OCI-LY1 (cell line): ENCODE measurements around the gene CHMP3.

Experiments used
- H2AFZ ChIP-seq: fragments of 200-600 bp; sonication (generic), shearing (Covaris generic); 2 replicates; pipeline ENCODE4 v1.6.0; 2014; ENCODE audit warnings: antibody characterized with exemption, mild to moderate bottlenecking, low read length
- H3F3A ChIP-seq: fragments of 200-600 bp; sonication (generic), shearing (Covaris generic); 2 replicates; pipeline ENCODE4 v1.6.0; 2014; ENCODE audit warnings: mild to moderate bottlenecking, antibody characterized with exemption, low read length, moderate library complexity; ENCODE audit not compliant: insufficient read depth
- H3K27ac ChIP-seq: fragments of 200-600 bp; sonication (generic); 2 replicates; pipeline ENCODE4 v1.5.1; 2014; ENCODE audit warnings: low read length, mixed run types, mild to moderate bottlenecking, low read depth; ENCODE audit not compliant: poor library complexity, severe bottlenecking
- H3K27me3 ChIP-seq: fragments of 200-600 bp; sonication (generic); 2 replicates; pipeline ENCODE4 v1.6.0; 2014; ENCODE audit warnings: antibody characterized with exemption, mild to moderate bottlenecking, low read length, moderate library complexity; ENCODE audit not compliant: insufficient read depth
- H3K36me3 ChIP-seq: fragments of 200-600 bp; sonication (generic); 2 replicates; pipeline ENCODE4 v1.6.1; 2014; ENCODE audit warnings: mild to moderate bottlenecking, antibody characterized with exemption, low read length, moderate library complexity, mixed read lengths; ENCODE audit not compliant: insufficient read depth
- H3K4me1 ChIP-seq: fragments of 200-600 bp; sonication (generic); 2 replicates; pipeline ENCODE4 v1.5.1; 2014; ENCODE audit warnings: mild to moderate bottlenecking, low read length, moderate library complexity; ENCODE audit not compliant: insufficient read depth, severe bottlenecking
- H3K4me2 ChIP-seq: fragments of 200-600 bp; sonication (generic), shearing (Covaris generic); 2 replicates; pipeline ENCODE4 v1.6.1; 2014; ENCODE audit warnings: low read length
- H3K4me3 ChIP-seq: fragments of 200-600 bp; sonication (generic); 2 replicates; pipeline ENCODE4 v1.5.1; 2014; ENCODE audit warnings: low read length, low read depth, mild to moderate bottlenecking, mixed read lengths; ENCODE audit not compliant: poor library complexity, severe bottlenecking
- H3K79me2 ChIP-seq: fragments of 200-600 bp; shearing (Covaris generic); 2 replicates; pipeline ENCODE4 v1.6.1; 2016; ENCODE audit warnings: mixed run types, low read length, mixed read lengths; ENCODE audit not compliant: insufficient read depth
- H3K9ac ChIP-seq: fragments of 200-600 bp; sonication (generic), shearing (Covaris generic); 2 replicates; pipeline ENCODE4 v1.6.1; 2014; ENCODE audit warnings: mild to moderate bottlenecking, low read length, mixed read lengths
- H3K9me2 ChIP-seq: fragments of 200-600 bp; sonication (generic), shearing (Covaris generic); 2 replicates; pipeline ENCODE4 v1.6.1; 2014; ENCODE audit warnings: low read depth, mild to moderate bottlenecking, low read length, mixed read lengths
- H3K9me3 ChIP-seq: fragments of 200-600 bp; shearing (Covaris generic); 2 replicates; pipeline ENCODE4 v1.6.1; 2014; ENCODE audit warnings: low read length, mixed read lengths
- H4K20me1 ChIP-seq: fragments of 200-600 bp; sonication (generic), shearing (Covaris generic); 2 replicates; pipeline ENCODE4 v1.6.0; 2016; ENCODE audit warnings: mild to moderate bottlenecking, low read length; ENCODE audit not compliant: insufficient read depth
- CTCF ChIP-seq: fragments of 200-600 bp; sonication (generic), shearing (Covaris generic); IDR thresholded peaks from 2 replicates; pipeline ENCODE4 v1.5.1; 2017; ENCODE audit warnings: mild to moderate bottlenecking, antibody characterized with exemption, low read length, moderate library complexity, mixed read lengths
- EZH2 ChIP-seq: fragments of 200-600 bp; sonication (generic), shearing (Covaris generic); IDR thresholded peaks from 2 replicates; pipeline ENCODE4 v1.8.0; 2017; ENCODE audit warnings: borderline replicate concordance, mixed run types, mild to moderate bottlenecking, antibody characterized with exemption, low read length, moderate library complexity, mixed read lengths

Gene CHMP3

GRCh38 chr2:86485802-86486201, 77.4 kb downstream of the CHMP3 start:
- H3K9ac ChIP-seq: no peak overlapping the region

GRCh38 chr2:86485103-86485502, 78.1 kb downstream of the CHMP3 start:
- no peaks in the 10 kb centered on the region for H3K27me3 ChIP-seq
- no peak overlapping the region for H3K4me2 ChIP-seq
- no peak for TF ChIP-seq EZH2
- no peak for TF ChIP-seq CTCF
- no peak overlapping the region for H3K4me3 ChIP-seq
- no peaks in the 10 kb centered on the region for H3K4me1 ChIP-seq
- H3K9ac ChIP-seq: no peak overlapping the region
- H3K9me3 ChIP-seq: no peaks in the 10 kb centered on the region
- no peak overlapping the region for H3K27ac ChIP-seq
- H2AFZ ChIP-seq: no peak overlapping the region
- no peaks in the 10 kb centered on the region for H3K9me2 ChIP-seq
- peaks cover 100% of the 10 kb centered on the region for H3K36me3 ChIP-seq
- H3K79me2 ChIP-seq: no peaks in the 10 kb centered on the region
- H4K20me1 ChIP-seq: no peaks in the 10 kb centered on the region
- no peaks in the 10 kb centered on the region for H3F3A ChIP-seq

More at GRCh38 chr2:86485802-86486201, 77.4 kb downstream of the CHMP3 start:
- TF ChIP-seq CTCF: no peak
- no peak for TF ChIP-seq EZH2
- Histone ChIP-seq H3K36me3 (peaks cover 100% of the 10 kb centered on the region), H3K79me2 (no peaks in the 10 kb centered on the region), H4K20me1 (no peaks in the 10 kb centered on the region), H2AFZ (no peak overlapping the region), H3K27ac (no peak overlapping the region), H3K4me3 (no peak overlapping the region), H3K4me1 (no peaks in the 10 kb centered on the region), H3K9me3 (no peaks in the 10 kb centered on the region), H3K9me2 (no peaks in the 10 kb centered on the region), H3F3A (no peaks in the 10 kb centered on the region), H3K27me3 (no peaks in the 10 kb centered on the region), H3K4me2 (no peak overlapping the region)

- Histone ChIP-seq H4K20me1 (no peaks in the 10 kb centered on the region), H3K27me3 (no peaks in the 10 kb centered on the region), H3K9ac (no peak overlapping the region), H3K9me2 (no peaks in the 10 kb centered on the region), H3K4me3 (no peak overlapping the region), H3K4me2 (no peak overlapping the region), H2AFZ (no peak overlapping the region), H3K79me2 (no peaks in the 10 kb centered on the region), H3K4me1 (no peaks in the 10 kb centered on the region), H3K27ac (no peak overlapping the region), H3F3A (no peaks in the 10 kb centered on the region), H3K9me3 (no peaks in the 10 kb centered on the region), H3K36me3 (peaks cover 100% of the 10 kb centered on the region)
- TF ChIP-seq CTCF (no peak), EZH2 (no peak)
These were observed 78.9 kb downstream of the CHMP3 start for GRCh38 chr2:86484385-86484784.
